Activated naive CD4-positive, alpha-beta T cell treated with anti-CD3 and anti-CD28 coated beads for 36 hours (primary cell): ENCODE measurements around the gene POLR2E. TPM values are rescaled to one million over a fixed set of nuclear protein-coding genes. Genes with fewer than 3 reads are reported as not detected.

Experiments
- CTCF ChIA-PET: fragments of 350-600 bp; sonication (Branson Sonifier 250); formaldehyde crosslinking; loops from one replicate; lab custom pipeline; 2021; ENCODE audit warnings: antibody characterized with exemption; lab: Charles Lee
- DNase-seq: peaks from one replicate; pipeline ENCODE4 v3.0.0-alpha.2; 2020
- H3K27ac Mint-ChIP-seq: one replicate; pipeline ENCODE4 v1.8.0; 2021; ENCODE audit warnings: mild to moderate bottlenecking, mixed read lengths
- H3K27me3 Mint-ChIP-seq: one replicate; pipeline ENCODE4 v1.8.0; 2021; ENCODE audit warnings: low read depth, mixed read lengths
- H3K36me3 Mint-ChIP-seq: one replicate; pipeline ENCODE4 v1.8.0; 2021; ENCODE audit warnings: low read depth, mixed read lengths
- H3K4me1 Mint-ChIP-seq: one replicate; pipeline ENCODE4 v1.8.0; 2021; ENCODE audit warnings: low read depth, mixed read lengths
- H3K4me3 Mint-ChIP-seq: one replicate; pipeline ENCODE4 v1.8.0; 2021; ENCODE audit warnings: mild to moderate bottlenecking, moderate library complexity, mixed read lengths
- H3K9me3 Mint-ChIP-seq: one replicate; pipeline ENCODE4 v1.8.0; 2021; ENCODE audit warnings: mixed read lengths
- intact Hi-C: fragments of 100-400 bp; cut with micrococcal nuclease; formaldehyde crosslinking; loops from one replicate; pipeline ENCODE4 v1.15.1; 2023
- total RNA-seq, 2 experiments: library from RNA; stranded (reverse); gene quantifications; one replicate each; pipeline ENCODE4 v1.2.3, GENCODE V29; 2021

The POLR2E gene
- total RNA-seq, 2 experiments from 2014 or later, result 238 to 258 TPM

- intact Hi-C loops, result no loop called here
Measured at GRCh38 chr19:1050989-1051788, 44.0 kb downstream of the POLR2E start.

GRCh38 chr19:1049800-1050199, 45.4 kb downstream of the POLR2E start:
- Mint-ChIP-seq H3K36me3 (peaks cover 2% of the 10 kb centered on the region), H3K27ac (no peak overlapping the region), H3K9me3 (no peaks in the 10 kb centered on the region), H3K27me3 (no peaks in the 10 kb centered on the region), H3K4me3 (no peak overlapping the region), H3K4me1 (peaks cover 5% of the 10 kb centered on the region)
- CTCF ChIA-PET, result no interaction called here
- no peak for DNase-seq
- intact Hi-C loops, result no loop called here

More at GRCh38 chr19:1050989-1051788, 44.0 kb downstream of the POLR2E start:
- CTCF ChIA-PET, result no interaction called here
- DNase-seq, result no peak
- Mint-ChIP-seq H3K9me3 (no peaks in the 10 kb centered on the region), H3K27ac (peak overlapping the region; percentile 46), H3K4me3 (no peak overlapping the region), H3K36me3 (peaks cover 3% of the 10 kb centered on the region), H3K4me1 (peaks cover 3% of the 10 kb centered on the region), H3K27me3 (no peaks in the 10 kb centered on the region)

GRCh38 chr19:1049106-1049505, 46.1 kb downstream of the POLR2E start:
- Mint-ChIP-seq H3K27me3 (no peaks in the 10 kb centered on the region), H3K4me1 (peaks cover 5% of the 10 kb centered on the region), H3K27ac (no peak overlapping the region), H3K4me3 (no peak overlapping the region), H3K36me3 (peaks cover 2% of the 10 kb centered on the region), H3K9me3 (no peaks in the 10 kb centered on the region)
- DNase-seq, result no peak
- intact Hi-C loops, result no loop called here
- CTCF ChIA-PET, result interaction anchor here (0.6 to 0.7 kb wide), 3 partner anchors 9 to 333 kb away, joined by 3 to 4 read pairs (median 3); no protein-coding TSS in a partner anchor

GRCh38 chr19:1047696-1048147, 47.5 kb downstream of the POLR2E start:
- H3K27ac Mint-ChIP-seq, result no peak overlapping the region

GRCh38 chr19:1046836-1047695, 48.1 kb downstream of the POLR2E start:
- no peak overlapping the region for H3K4me3 Mint-ChIP-seq
- intact Hi-C loops, result no loop called here
- peaks cover 2% of the 10 kb centered on the region for H3K36me3 Mint-ChIP-seq
- H3K27ac Mint-ChIP-seq, result no peak overlapping the region
- no peaks in the 10 kb centered on the region for H3K27me3 Mint-ChIP-seq
- no peak for DNase-seq
- H3K9me3 Mint-ChIP-seq, result no peaks in the 10 kb centered on the region
- H3K4me1 Mint-ChIP-seq, result peaks cover 8% of the 10 kb centered on the region
- CTCF ChIA-PET, result no interaction called here

More at GRCh38 chr19:1047696-1048147, 47.5 kb downstream of the POLR2E start:
- Mint-ChIP-seq H3K27me3 (no peaks in the 10 kb centered on the region), H3K9me3 (no peaks in the 10 kb centered on the region), H3K4me3 (no peak overlapping the region), H3K4me1 (peaks cover 5% of the 10 kb centered on the region), H3K36me3 (peaks cover 2% of the 10 kb centered on the region)
- DNase-seq, result no peak
- CTCF ChIA-PET, result no interaction called here
- intact Hi-C loops, result no loop called here

- Mint-ChIP-seq H3K36me3 (peaks cover 2% of the 10 kb centered on the region), H3K4me1 (peaks cover 9% of the 10 kb centered on the region), H3K9me3 (no peaks in the 10 kb centered on the region), H3K27me3 (no peaks in the 10 kb centered on the region), H3K27ac (no peak overlapping the region), H3K4me3 (no peak overlapping the region)
- CTCF ChIA-PET, result interaction anchor here (0.6 kb wide), 1 partner anchor 18 kb away, joined by 3 read pairs; no protein-coding TSS in a partner anchor
- DNase-seq, result no peak
- intact Hi-C loops, result no loop called here
Measured at GRCh38 chr19:1046117-1046626, 49.0 kb downstream of the POLR2E start.

- DNase-seq, result peak; percentile 71
- Mint-ChIP-seq H3K27me3 (no peaks in the 10 kb centered on the region), H3K4me3 (no peak overlapping the region), H3K36me3 (peaks cover 2% of the 10 kb centered on the region), H3K27ac (no peak overlapping the region), H3K4me1 (peaks cover 15% of the 10 kb centered on the region), H3K9me3 (no peaks in the 10 kb centered on the region)
- CTCF ChIA-PET, result no interaction called here
- intact Hi-C loops, result no loop called here
Measured at GRCh38 chr19:1045247-1045603, 50.0 kb downstream of the POLR2E start.

- H3K27me3 Mint-ChIP-seq, result no peaks in the 10 kb centered on the region
- no peaks in the 10 kb centered on the region for H3K9me3 Mint-ChIP-seq
- H3K4me3 Mint-ChIP-seq, result no peak overlapping the region
- DNase-seq, result no peak
- H3K4me1 Mint-ChIP-seq, result peaks cover 34% of the 10 kb centered on the region
- peaks cover 9% of the 10 kb centered on the region for H3K36me3 Mint-ChIP-seq
- intact Hi-C loops, result no loop called here
- CTCF ChIA-PET, result no interaction called here
- no peak overlapping the region for H3K27ac Mint-ChIP-seq
Measured at GRCh38 chr19:1042689-1043511, 52.3 kb downstream of the POLR2E start.

- DNase-seq, result no peak
- Mint-ChIP-seq H3K9me3 (no peaks in the 10 kb centered on the region), H3K27ac (no peak overlapping the region), H3K4me1 (peaks cover 40% of the 10 kb centered on the region), H3K4me3 (no peak overlapping the region), H3K27me3 (no peaks in the 10 kb centered on the region), H3K36me3 (peaks cover 14% of the 10 kb centered on the region)
- intact Hi-C loops, result loop anchor here (2.0 kb wide), 1 partner anchor 53 kb away; the partner anchor contains the start of gene POLR2E
- CTCF ChIA-PET, result no interaction called here
Measured at GRCh38 chr19:1041835-1042685, 53.1 kb downstream of the POLR2E start.

- Mint-ChIP-seq H3K36me3 (peaks cover 20% of the 10 kb centered on the region), H3K4me1 (peaks cover 40% of the 10 kb centered on the region), H3K27me3 (no peaks in the 10 kb centered on the region), H3K27ac (no peak overlapping the region), H3K9me3 (no peaks in the 10 kb centered on the region), H3K4me3 (peak overlapping the region; percentile 94)
- intact Hi-C loops, result loop anchor here (2.0 kb wide), 1 partner anchor 53 kb away; the partner anchor contains the start of gene POLR2E
- no peak for DNase-seq
- CTCF ChIA-PET, result no interaction called here
Measured at GRCh38 chr19:1041272-1041834, 53.8 kb downstream of the POLR2E start.
